ENCODE measurements around the gene ZNF276. TPM values are rescaled to one million over a fixed set of nuclear protein-coding genes. Genes with fewer than 3 reads are reported as not detected.

ZNF276 gene
- polyA plus RNA-seq, 1 donor (not counting 4 experiments of a cell fraction or from before 2014, with no cell fraction given): 11.3 TPM

DNA sequence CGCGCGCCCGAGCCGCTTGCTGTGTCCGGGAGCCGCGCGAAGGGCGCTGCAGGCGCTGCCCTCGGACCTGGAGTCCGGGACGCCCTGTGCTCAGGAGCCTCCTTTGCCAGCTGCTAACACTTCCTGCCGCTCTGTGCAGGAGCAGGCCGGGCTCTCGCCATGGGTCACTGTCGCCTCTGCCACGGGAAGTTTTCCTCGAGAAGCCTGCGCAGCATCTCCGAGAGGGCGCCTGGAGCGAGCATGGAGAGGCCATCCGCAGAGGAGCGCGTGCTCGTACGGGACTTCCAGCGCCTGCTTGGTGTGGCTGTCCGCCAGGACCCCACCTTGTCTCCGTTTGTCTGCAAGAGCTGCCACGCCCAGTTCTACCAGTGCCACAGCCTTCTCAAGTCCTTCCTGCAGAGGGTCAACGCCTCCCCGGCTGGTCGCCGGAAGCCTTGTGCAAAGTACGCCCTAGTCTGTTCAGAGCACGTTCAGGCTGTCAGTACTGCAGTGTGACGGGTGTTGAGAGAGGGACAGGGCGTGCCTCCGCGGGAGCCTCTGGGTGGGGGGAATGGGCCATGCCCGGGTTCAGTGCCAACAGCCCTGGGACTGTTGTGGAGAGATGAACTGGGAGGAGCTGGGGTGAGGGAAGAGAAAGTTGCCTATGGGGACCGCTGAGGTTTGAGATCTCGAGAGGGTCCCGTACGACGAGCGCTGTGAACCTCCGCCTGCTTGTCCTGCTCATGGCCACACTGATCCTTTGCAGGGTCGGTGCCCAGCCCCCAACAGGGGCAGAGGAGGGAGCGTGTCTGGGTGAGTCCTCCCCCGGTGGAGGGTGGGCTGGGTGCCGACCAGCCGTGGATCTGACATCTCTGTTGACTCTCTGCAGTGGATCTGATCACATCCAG, 1.3 kb downstream of the ZNF276 start:
- Histone ChIP-seq H3K9me3 (ENCODE audit: control insufficient read depth, low read depth, low read length) (no peaks in the 10 kb centered on the region), H3K4me2 (ENCODE audit: control insufficient read depth, extremely low read depth, insufficient read depth, low read depth, low read length) (peak overlapping the region; percentile 97), H3K9me1 (ENCODE audit: control insufficient read depth, extremely low read depth, insufficient read depth, low read length) (no peaks in the 10 kb centered on the region), H3K27ac (ENCODE audit: control insufficient read depth, insufficient read depth, low read length) (peak overlapping the region; percentile 52), H3K9ac (ENCODE audit: control insufficient read depth, extremely low read depth, insufficient read depth, low read length) (peak overlapping the region; percentile 73), H3K79me2 (ENCODE audit: control insufficient read depth, insufficient read depth, low read length) (peaks cover 19% of the 10 kb centered on the region), H3K36me3 (ENCODE audit: control insufficient read depth in 2 of 2, extremely low read depth in 1 of 2, insufficient read depth in 2 of 2, low read length in 2 of 2) (peaks cover 6 to 22% of the 10 kb centered on the region in 2 experiments), H3K27me3 (ENCODE audit: control insufficient read depth, extremely low read depth, insufficient read depth, low read length) (no peaks in the 10 kb centered on the region), H3K4me3 (ENCODE audit: control insufficient read depth in 2 of 3, extremely low read depth in 1 of 3, insufficient read depth in 2 of 3, low read depth in 1 of 3, low read length in 3 of 3) (peak overlapping the region; percentile 64 to 84 (median 83)), H3K4me1 (ENCODE audit: control insufficient read depth, extremely low read depth, insufficient read depth, low read length) (peaks cover 32% of the 10 kb centered on the region), H4K20me1 (ENCODE audit: control insufficient read depth, extremely low read depth, insufficient read depth, low read length) (peaks cover 12% of the 10 kb centered on the region), H2AFZ (ENCODE audit: control insufficient read depth, low read length) (no peak overlapping the region)
- no peak for TF ChIP-seq EZH2 (IDR thresholded peaks at IDR 0.05; ENCODE audit: low read length)
- TF ChIP-seq CTCF (optimal IDR thresholded peaks at IDR 0.05 in 1 of 3, IDR thresholded peaks at IDR 0.05 in 1 of 3, conservative IDR thresholded peaks at IDR 0.05 in 1 of 3; ENCODE audit: extremely low read depth in 1 of 3, insufficient read depth in 2 of 3, low read length in 3 of 3): no peak
- dilution Hi-C loops (cut with MboI; ENCODE audit: extremely low pct_ligation_motif_present, low sequenced_read_pairs): no loop called here
- FAIRE-seq (peak; percentile 26), DNase-seq (ENCODE audit: low read depth, low spot score) (no peak)

DNA sequence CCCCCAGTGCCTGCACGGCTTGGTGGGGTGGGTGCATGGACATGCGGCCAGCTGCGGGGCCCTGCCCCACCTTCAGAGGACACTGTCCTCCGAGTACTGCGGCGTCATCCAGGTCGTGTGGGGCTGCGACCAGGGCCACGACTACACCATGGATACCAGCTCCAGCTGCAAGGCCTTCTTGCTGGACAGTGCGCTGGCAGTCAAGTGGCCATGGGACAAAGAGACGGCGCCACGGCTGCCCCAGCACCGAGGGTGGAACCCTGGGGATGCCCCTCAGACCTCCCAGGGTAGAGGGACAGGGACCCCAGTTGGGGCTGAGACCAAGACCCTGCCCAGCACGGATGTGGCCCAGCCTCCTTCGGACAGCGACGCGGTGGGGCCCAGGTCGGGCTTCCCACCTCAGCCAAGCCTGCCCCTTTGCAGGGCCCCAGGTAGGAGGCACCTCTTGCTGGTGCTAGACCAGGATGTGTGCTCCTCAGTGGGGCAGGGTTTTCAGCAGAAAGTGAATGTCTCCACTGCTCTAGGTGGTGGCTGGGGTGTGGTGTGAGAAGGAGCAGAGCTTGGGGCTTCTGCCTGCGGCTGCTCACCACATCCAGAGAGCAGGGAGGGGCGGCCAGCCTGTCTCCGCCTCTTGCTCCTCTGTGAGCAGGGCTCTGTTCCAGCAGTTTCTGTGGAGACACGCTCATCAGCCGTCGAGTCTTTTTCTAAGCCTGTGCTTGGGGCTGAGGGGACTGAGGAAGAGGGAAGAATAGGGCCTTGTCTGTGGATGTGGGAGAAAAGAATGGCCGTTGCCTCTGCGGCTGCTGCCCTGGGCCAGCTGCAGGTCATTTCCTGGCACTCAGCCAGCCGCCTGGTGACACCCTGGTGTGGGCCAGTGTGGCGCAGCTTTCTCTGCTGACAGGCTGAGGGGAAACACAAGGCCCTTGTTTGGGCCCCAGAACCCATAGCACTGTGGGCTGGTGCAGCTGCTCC, 2.2 kb downstream of the ZNF276 start:
- H3K27ac ChIP-seq (ENCODE audit: control insufficient read depth, insufficient read depth, low read length): no peak overlapping the region
- H3K4me1 ChIP-seq (ENCODE audit: control insufficient read depth, extremely low read depth, insufficient read depth, low read length): peaks cover 32% of the 10 kb centered on the region
- dilution Hi-C loops (cut with MboI; ENCODE audit: extremely low pct_ligation_motif_present, low sequenced_read_pairs): no loop called here
- TF ChIP-seq CTCF (optimal IDR thresholded peaks at IDR 0.05 in 1 of 3, IDR thresholded peaks at IDR 0.05 in 1 of 3, conservative IDR thresholded peaks at IDR 0.05 in 1 of 3; ENCODE audit: extremely low read depth in 1 of 3, insufficient read depth in 2 of 3, low read length in 3 of 3) (no peak), EZH2 (IDR thresholded peaks at IDR 0.05; ENCODE audit: low read length) (no peak)
- H3K4me2 ChIP-seq (ENCODE audit: control insufficient read depth, extremely low read depth, insufficient read depth, low read depth, low read length): peak overlapping the region; percentile 97
- peaks cover 12% of the 10 kb centered on the region for H4K20me1 ChIP-seq (ENCODE audit: control insufficient read depth, extremely low read depth, insufficient read depth, low read length)
- no peak overlapping the region for H2AFZ ChIP-seq (ENCODE audit: control insufficient read depth, low read length)
- H3K9ac ChIP-seq (ENCODE audit: control insufficient read depth, extremely low read depth, insufficient read depth, low read length): peak overlapping the region; percentile 15
- peaks cover 8 to 26% of the 10 kb centered on the region in 2 experiments for H3K36me3 ChIP-seq (ENCODE audit: control insufficient read depth in 2 of 2, extremely low read depth in 1 of 2, insufficient read depth in 2 of 2, low read length in 2 of 2)
- H3K4me3 ChIP-seq (ENCODE audit: control insufficient read depth in 2 of 3, extremely low read depth in 1 of 3, insufficient read depth in 2 of 3, low read depth in 1 of 3, low read length in 3 of 3): peak overlapping the region; percentile 25 to 83 (median 64)
- FAIRE-seq: no peak
- H3K9me3 ChIP-seq (ENCODE audit: control insufficient read depth, low read depth, low read length): no peaks in the 10 kb centered on the region
- no peak for DNase-seq (ENCODE audit: low read depth, low spot score)
- no peaks in the 10 kb centered on the region for H3K9me1 ChIP-seq (ENCODE audit: control insufficient read depth, extremely low read depth, insufficient read depth, low read length)
- H3K27me3 ChIP-seq (ENCODE audit: control insufficient read depth, extremely low read depth, insufficient read depth, low read length): no peaks in the 10 kb centered on the region
- peaks cover 19% of the 10 kb centered on the region for H3K79me2 ChIP-seq (ENCODE audit: control insufficient read depth, insufficient read depth, low read length)
